ENCODE data around the gene ERBB2.

- TF ChIP-seq, protein P1, sequence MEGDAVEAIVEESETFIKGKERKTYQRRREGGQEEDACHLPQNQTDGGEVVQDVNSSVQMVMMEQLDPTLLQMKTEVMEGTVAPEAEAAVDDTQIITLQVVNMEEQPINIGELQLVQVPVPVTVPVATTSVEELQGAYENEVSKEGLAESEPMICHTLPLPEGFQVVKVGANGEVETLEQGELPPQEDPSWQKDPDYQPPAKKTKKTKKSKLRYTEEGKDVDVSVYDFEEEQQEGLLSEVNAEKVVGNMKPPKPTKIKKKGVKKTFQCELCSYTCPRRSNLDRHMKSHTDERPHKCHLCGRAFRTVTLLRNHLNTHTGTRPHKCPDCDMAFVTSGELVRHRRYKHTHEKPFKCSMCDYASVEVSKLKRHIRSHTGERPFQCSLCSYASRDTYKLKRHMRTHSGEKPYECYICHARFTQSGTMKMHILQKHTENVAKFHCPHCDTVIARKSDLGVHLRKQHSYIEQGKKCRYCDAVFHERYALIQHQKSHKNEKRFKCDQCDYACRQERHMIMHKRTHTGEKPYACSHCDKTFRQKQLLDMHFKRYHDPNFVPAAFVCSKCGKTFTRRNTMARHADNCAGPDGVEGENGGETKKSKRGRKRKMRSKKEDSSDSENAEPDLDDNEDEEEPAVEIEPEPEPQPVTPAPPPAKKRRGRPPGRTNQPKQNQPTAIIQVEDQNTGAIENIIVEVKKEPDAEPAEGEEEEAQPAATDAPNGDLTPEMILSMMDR (IDR thresholded peaks at IDR 0.05), result no peak
- TF ChIP-seq POLR2A (IDR thresholded peaks at IDR 0.05), result no peak
These were observed 23.3 kb downstream of the ERBB2 start for GRCh38 chr17:39722965-39723848.

Measured in right lobe of liver (tissue), 4 donors.